NCI-H1694 treated with DMSO at 0.1 percent for 48 hours (cell line): ENCODE data around the gene TXNL4B.

Experiments used
- DNase-seq: peaks from one replicate; lab custom pipeline; 2025; lab: John Stamatoyannopoulos, UW

Gene TXNL4B

GRCh38 chr16:72093448-72094265 lies at the start of gene TXNL4B, which contains the start of gene DHX38:
TXNL4B (minus strand) TSS chr16:72093620; CDS start chr16:72090749, 2,871 bp downstream.
DHX38 (plus strand) TSS chr16:72093847; CDS start chr16:72096158, 2,311 bp downstream.
- DNase-seq = peak; percentile 95

- no peak for DNase-seq
Measured at GRCh38 chr16:72142476-72142875, 49.1 kb upstream of the TXNL4B start.

GRCh38 chr16:72139908-72140307 lies 46.5 kb upstream of the TXNL4B start:
- no peak for DNase-seq

- no peak for DNase-seq
Measured at GRCh38 chr16:72138064-72138572, 44.7 kb upstream of the TXNL4B start.

GRCh38 chr16:72137380-72138063 lies 44.1 kb upstream of the TXNL4B start:
- no peak for DNase-seq

GRCh38 chr16:72134507-72134906 lies 41.1 kb upstream of the TXNL4B start:
- DNase-seq = no peak

GRCh38 chr16:72132726-72133125 lies 39.3 kb upstream of the TXNL4B start:
- no peak for DNase-seq

- DNase-seq = no peak
Measured at GRCh38 chr16:72131036-72131435, 37.6 kb upstream of the TXNL4B start.

- no peak for DNase-seq
Measured at GRCh38 chr16:72129976-72130656, 36.7 kb upstream of the TXNL4B start.

GRCh38 chr16:72128701-72129100 lies 35.3 kb upstream of the TXNL4B start:
- no peak for DNase-seq

- DNase-seq = no peak
Measured at GRCh38 chr16:72126429-72126765, 33.0 kb upstream of the TXNL4B start.

GRCh38 chr16:72125635-72126428 lies 32.4 kb upstream of the TXNL4B start:
- no peak for DNase-seq

- DNase-seq = peak; percentile 85
Measured at GRCh38 chr16:72124761-72125634, 31.6 kb upstream of the TXNL4B start.

GRCh38 chr16:72124148-72124547 lies 30.7 kb upstream of the TXNL4B start:
- no peak for DNase-seq

- DNase-seq = no peak
Measured at GRCh38 chr16:72123426-72123825, 30.0 kb upstream of the TXNL4B start.

- DNase-seq = no peak
Measured at GRCh38 chr16:72122916-72123315, 29.5 kb upstream of the TXNL4B start.

- no peak for DNase-seq
Measured at GRCh38 chr16:72122308-72122707, 28.9 kb upstream of the TXNL4B start.

- DNase-seq = no peak
Measured at GRCh38 chr16:72120026-72120425, 26.6 kb upstream of the TXNL4B start.

- no peak for DNase-seq
Measured at GRCh38 chr16:72113616-72113945, 20.2 kb upstream of the TXNL4B start.

- no peak for DNase-seq
Measured at GRCh38 chr16:72112906-72113615, 19.6 kb upstream of the TXNL4B start.
